ENCODE results near the gene GBGT1. TPM values are rescaled to one million over a fixed set of nuclear protein-coding genes. Genes with fewer than 3 reads are reported as not detected.
"Not testable (repeated sequence)": the region's sequence is repeated elsewhere in the genome, so short reads cannot be mapped to it uniquely, and the experiment has no call there.

GBGT1 gene
- total RNA-seq, 1 experiment from 2014 or later: not detected

DNA sequence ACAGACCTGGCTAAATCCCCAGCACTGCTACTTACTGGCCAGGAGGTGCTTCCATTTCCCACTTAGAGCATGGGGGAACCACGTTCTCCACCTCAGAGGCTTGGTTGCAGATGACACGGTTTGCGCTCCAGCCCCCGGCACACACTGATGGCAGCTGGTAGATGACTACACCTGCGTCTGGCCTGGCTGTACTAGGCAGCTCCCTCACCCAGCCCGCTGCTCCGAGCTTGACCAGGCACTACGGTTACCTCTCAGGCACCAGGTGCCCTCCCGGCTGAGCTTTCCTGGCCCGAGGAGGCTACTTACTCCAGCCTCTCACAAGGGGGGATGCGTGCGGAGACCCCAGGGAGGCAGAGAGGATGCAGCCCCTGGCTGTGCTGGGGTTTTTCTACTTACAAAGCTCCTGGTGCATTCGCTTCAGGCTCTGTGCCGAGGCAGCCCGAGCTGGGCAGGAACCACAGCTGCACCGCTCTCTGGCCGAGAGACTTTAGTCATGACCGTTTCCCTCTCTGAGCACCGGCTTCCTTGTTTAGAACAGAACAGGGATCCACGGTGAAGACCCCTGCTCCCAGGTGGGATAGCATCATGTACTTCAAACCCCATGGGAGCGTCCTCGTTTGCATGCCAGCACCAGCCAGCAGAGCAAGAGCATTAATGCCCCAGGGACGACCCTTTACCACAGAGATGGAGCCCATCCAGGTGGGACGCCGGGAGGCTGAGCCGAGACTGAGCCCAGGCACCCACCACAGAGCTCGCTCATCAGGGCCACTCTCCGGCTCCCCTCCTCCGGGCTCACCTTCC, 7.6 kb upstream of the GBGT1 start:
- DNase-seq (no peak), ATAC-seq (no peak)
- intact Hi-C loops (cut with micrococcal nuclease): no loop called here
- Histone ChIP-seq H3K9me2 (replicated peaks; ENCODE audit: low read length) (no peaks in the 10 kb centered on the region), H3K4me1 (ENCODE audit: insufficient read depth, low read length) (no peaks in the 10 kb centered on the region), H3F3A (ENCODE audit: low read length, unreplicated experiment) (no peaks in the 10 kb centered on the region), H3K4me2 (ENCODE audit: low read length) (no peak overlapping the region), H3K27ac (ENCODE audit: low read length) (no peak overlapping the region), H2AFZ (ENCODE audit: low read length) (no peak overlapping the region), H3K27me3 (ENCODE audit: low read length) (peaks cover 9% of the 10 kb centered on the region; the same call in 1 of the 2 replicates), H3K9ac (ENCODE audit: low read length) (no peak overlapping the region), H3K36me3 (ENCODE audit: low read depth, low read length) (no peaks in the 10 kb centered on the region), H3K79me2 (ENCODE audit: low read length) (no peaks in the 10 kb centered on the region), H4K20me1 (ENCODE audit: low read length) (no peaks in the 10 kb centered on the region), H3K4me3 (ENCODE audit: low read length) (no peak overlapping the region), H3K9me3 (ENCODE audit: low read length) (no peaks in the 10 kb centered on the region)
- no peak for TF ChIP-seq EZH2phosphoT487 (IDR thresholded peaks at IDR 0.05; ENCODE audit: borderline replicate concordance, low read length)
- no peak for TF ChIP-seq EZH2 (IDR thresholded peaks at IDR 0.05; ENCODE audit: low read length, unreplicated experiment)
- TF ChIP-seq, protein P1, sequence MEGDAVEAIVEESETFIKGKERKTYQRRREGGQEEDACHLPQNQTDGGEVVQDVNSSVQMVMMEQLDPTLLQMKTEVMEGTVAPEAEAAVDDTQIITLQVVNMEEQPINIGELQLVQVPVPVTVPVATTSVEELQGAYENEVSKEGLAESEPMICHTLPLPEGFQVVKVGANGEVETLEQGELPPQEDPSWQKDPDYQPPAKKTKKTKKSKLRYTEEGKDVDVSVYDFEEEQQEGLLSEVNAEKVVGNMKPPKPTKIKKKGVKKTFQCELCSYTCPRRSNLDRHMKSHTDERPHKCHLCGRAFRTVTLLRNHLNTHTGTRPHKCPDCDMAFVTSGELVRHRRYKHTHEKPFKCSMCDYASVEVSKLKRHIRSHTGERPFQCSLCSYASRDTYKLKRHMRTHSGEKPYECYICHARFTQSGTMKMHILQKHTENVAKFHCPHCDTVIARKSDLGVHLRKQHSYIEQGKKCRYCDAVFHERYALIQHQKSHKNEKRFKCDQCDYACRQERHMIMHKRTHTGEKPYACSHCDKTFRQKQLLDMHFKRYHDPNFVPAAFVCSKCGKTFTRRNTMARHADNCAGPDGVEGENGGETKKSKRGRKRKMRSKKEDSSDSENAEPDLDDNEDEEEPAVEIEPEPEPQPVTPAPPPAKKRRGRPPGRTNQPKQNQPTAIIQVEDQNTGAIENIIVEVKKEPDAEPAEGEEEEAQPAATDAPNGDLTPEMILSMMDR (conservative IDR thresholded peaks at IDR 0.05; ENCODE audit: low read depth, low read length): no peak
- ChIA-PET POLR2A (ENCODE audit: unreplicated experiment) (no interaction called here), CTCF (no interaction called here)
- BruUV-seq (replicated peaks): no TSS peak

DNA sequence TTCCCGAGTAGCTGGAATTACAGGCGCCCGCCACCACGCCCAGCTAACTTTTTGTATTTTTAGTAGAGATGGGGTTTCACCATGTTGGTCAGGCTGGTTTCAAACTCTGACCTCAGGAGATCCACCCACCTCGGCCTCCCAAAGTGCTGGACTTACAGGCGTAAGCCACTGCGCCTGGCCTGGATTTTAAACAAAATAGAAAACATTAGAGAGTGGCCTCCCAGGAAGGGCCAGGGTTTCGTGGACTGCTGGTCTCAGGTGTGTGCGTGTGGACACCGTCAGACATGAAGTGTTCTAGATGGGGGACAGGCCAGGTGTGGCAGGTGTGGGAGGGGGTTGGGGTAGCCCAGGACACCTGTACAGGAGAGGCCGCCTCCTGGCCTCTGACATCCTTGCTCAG, 7.0 kb upstream of the GBGT1 start:
- no TSS peak for BruUV-seq (replicated peaks)
- no peak overlapping the region for H2AFZ ChIP-seq (ENCODE audit: low read length)
- ATAC-seq: no peak

DNA sequence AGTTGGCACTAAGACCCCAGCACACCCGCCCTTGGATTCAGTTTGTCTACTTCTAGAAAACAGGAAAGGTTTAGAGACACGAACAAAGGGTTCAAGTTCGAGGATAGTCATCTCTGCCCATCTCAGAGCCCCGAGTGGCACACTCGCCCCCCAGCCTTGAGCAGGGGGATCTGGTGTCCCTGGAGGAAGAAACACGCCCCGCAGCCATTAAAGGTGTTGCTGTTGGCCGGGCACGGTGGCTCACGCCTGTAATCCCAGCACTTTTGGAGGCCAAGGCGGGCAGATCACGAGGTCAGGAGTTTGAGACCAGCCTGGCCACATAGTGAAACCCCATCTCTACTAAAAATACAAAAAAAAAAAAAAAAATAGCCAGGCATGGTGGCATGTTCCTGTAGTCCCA, 6.0 kb upstream of the GBGT1 start:
- H3K9me2 ChIP-seq (replicated peaks; ENCODE audit: low read length); DNase-seq; H3K27me3 ChIP-seq (ENCODE audit: low read length); BruUV-seq (replicated peaks); POLR2A ChIA-PET (ENCODE audit: unreplicated experiment); H3K27ac ChIP-seq (ENCODE audit: low read length); H3K4me1 ChIP-seq (ENCODE audit: insufficient read depth, low read length); intact Hi-C loops (cut with micrococcal nuclease); H3K9me3 ChIP-seq (ENCODE audit: low read length); H3K9ac ChIP-seq (ENCODE audit: low read length); ATAC-seq; H3F3A ChIP-seq (ENCODE audit: low read length, unreplicated experiment); CTCF ChIA-PET; H3K79me2 ChIP-seq (ENCODE audit: low read length); H4K20me1 ChIP-seq (ENCODE audit: low read length); H3K4me2 ChIP-seq (ENCODE audit: low read length); H3K36me3 ChIP-seq (ENCODE audit: low read depth, low read length); H2AFZ ChIP-seq (ENCODE audit: low read length); H3K4me3 ChIP-seq (ENCODE audit: low read length): not testable (repeated sequence)

More for the DNA sequence above, 7.0 kb upstream of the GBGT1 start:
- H4K20me1 ChIP-seq (ENCODE audit: low read length): no peaks in the 10 kb centered on the region
- H3K4me1 ChIP-seq (ENCODE audit: insufficient read depth, low read length): no peaks in the 10 kb centered on the region
- H3K9me3 ChIP-seq (ENCODE audit: low read length): no peaks in the 10 kb centered on the region
- CTCF ChIA-PET: no interaction called here
- no peak overlapping the region for H3K27ac ChIP-seq (ENCODE audit: low read length)
- H3K27me3 ChIP-seq (ENCODE audit: low read length): peaks cover 9% of the 10 kb centered on the region; the same call in 1 of the 2 replicates
- no peaks in the 10 kb centered on the region for H3K79me2 ChIP-seq (ENCODE audit: low read length)
- no peaks in the 10 kb centered on the region for H3K36me3 ChIP-seq (ENCODE audit: low read depth, low read length)
- no peak for TF ChIP-seq EZH2 (IDR thresholded peaks at IDR 0.05; ENCODE audit: low read length, unreplicated experiment)
- TF ChIP-seq, protein P1 (conservative IDR thresholded peaks at IDR 0.05; ENCODE audit: low read depth, low read length): no peak
- TF ChIP-seq EZH2phosphoT487 (IDR thresholded peaks at IDR 0.05; ENCODE audit: borderline replicate concordance, low read length): no peak
- no peak overlapping the region for H3K4me3 ChIP-seq (ENCODE audit: low read length)
- H3K9ac ChIP-seq (ENCODE audit: low read length): no peak overlapping the region
- POLR2A ChIA-PET (ENCODE audit: unreplicated experiment): no interaction called here
- no peak for DNase-seq
- H3K9me2 ChIP-seq (replicated peaks; ENCODE audit: low read length): no peaks in the 10 kb centered on the region
- no peak overlapping the region for H3K4me2 ChIP-seq (ENCODE audit: low read length)
- intact Hi-C loops (cut with micrococcal nuclease): no loop called here
- no peaks in the 10 kb centered on the region for H3F3A ChIP-seq (ENCODE audit: low read length, unreplicated experiment)
